Measurements from ENCODE around the gene ABCG1.

GRCh38 chr21:42194863-42195262, 24.1 kb upstream of the ABCG1 start:
- TF ChIP-seq CTCF (IDR thresholded peaks at IDR 0.05) (no peak), POLR2A (IDR thresholded peaks at IDR 0.05) (no peak)
